ENCODE results near the gene FARP1. TPM values are rescaled to one million over a fixed set of nuclear protein-coding genes. Genes with fewer than 3 reads are reported as not detected.

FARP1 gene
- total and polyA plus RNA-seq, 2 of the 8 experiments (the other 6 are each of a cell fraction or from before 2014, with no cell fraction given): 24.7 to 104 TPM

DNA sequence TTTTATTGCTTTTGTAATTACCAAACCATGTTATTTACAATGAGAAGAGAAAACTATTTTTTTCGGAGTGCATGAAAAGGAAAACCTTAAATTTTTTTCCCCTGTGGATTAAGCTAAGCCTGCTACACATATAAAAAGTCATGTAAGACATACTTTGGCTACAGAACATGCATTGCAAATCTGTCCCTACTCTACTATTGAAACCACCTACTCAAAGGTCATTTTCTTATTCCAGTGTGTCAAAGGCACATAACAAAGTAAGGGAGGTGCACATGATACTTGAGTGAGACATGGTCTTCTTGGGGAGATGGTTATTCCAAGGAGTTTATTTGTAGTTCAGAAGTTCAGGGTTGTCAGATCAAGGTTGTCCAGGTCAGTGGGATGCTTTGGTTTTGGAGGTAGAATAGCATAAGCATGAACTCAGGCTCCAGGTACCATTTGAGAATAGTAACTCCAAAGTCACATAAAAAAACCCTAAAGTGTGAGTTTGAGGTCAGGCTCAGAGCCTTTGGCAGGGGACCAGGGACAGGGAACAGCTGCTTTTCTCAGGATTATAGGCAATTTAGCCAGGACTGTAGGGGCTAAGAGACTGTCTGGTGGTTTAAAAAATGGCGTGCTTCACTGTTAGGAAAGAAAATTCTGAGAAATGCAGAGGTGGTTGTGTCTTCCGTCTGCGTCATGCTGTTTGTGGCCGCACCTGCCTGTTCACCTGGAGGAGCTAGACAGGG, 15.4 kb downstream of the FARP1 start:
- DNase-seq (ENCODE audit: low read depth in 1 of 2, low spot score in 2 of 2) (no peak), FAIRE-seq (no peak)
- H3K9ac ChIP-seq (replicated peaks in 1 of 4; ENCODE audit: extremely low read depth in 1 of 4, low read depth in 3 of 4, low read length in 3 of 4): no peak overlapping the region
- no peak overlapping the region for H3K23ac ChIP-seq (ENCODE audit: insufficient read length)
- no peak overlapping the region for H2BK5ac ChIP-seq (ENCODE audit: low read depth, low read length)
- no peak overlapping the region for H2BK20ac ChIP-seq (ENCODE audit: low read length)
- peaks cover 11% of the 10 kb centered on the region; the same call in 1 of the 2 replicates for H3K79me1 ChIP-seq (ENCODE audit: low read depth, low read length)
- ChIA-PET POLR2A (ENCODE audit: partially characterized antibody) (interaction anchor here (0.6 to 1.2 kb wide), 3 partner anchors 42 to 341 kb away, joined by 3 to 5 read pairs (median 3); no protein-coding TSS in a partner anchor), CTCF (ENCODE audit: partially characterized antibody) (interaction anchor here (0.6 to 1.3 kb wide), 2 partner anchors 10 to 119 kb away, joined by 3 read pairs; no protein-coding TSS in a partner anchor)
- no peak overlapping the region for H4K5ac ChIP-seq (ENCODE audit: insufficient read length, low read depth, low read length)
- H3K4me2 ChIP-seq (ENCODE audit: insufficient read depth in 1 of 2, low read depth in 2 of 2, low read length in 2 of 2): no peak overlapping the region
- peaks cover 0 to 3% (median 2%) of the 10 kb centered on the region in 4 experiments; a peak in 4 of 8 replicates for H3K36me3 ChIP-seq (ENCODE audit: control insufficient read depth in 2 of 4, insufficient read depth in 4 of 4, low read length in 3 of 4)
- H3K79me2 ChIP-seq (ENCODE audit: control insufficient read depth in 1 of 2, insufficient read depth in 2 of 2, low read length in 2 of 2): peaks cover 0 to 78% of the 10 kb centered on the region in 2 experiments; a peak in 3 of 4 replicates
- H4K20me1 ChIP-seq (replicated peaks in 1 of 2; ENCODE audit: control insufficient read depth in 1 of 2, insufficient read depth in 2 of 2, low read length in 2 of 2): peaks cover 0 to 6% of the 10 kb centered on the region in 2 experiments
- H3K18ac ChIP-seq (ENCODE audit: extremely low read depth, low read length): no peak overlapping the region; the same call in 1 of the 2 replicates
- 89% methylated on average over 5 of the region's 5 CpGs; no CpG with 5 or more reads in 1 of the 2 experiments for WGBS, 2 experiments (ENCODE audit: extremely low coverage in 1 of 2, insufficient coverage in 1 of 2, insufficient read length in 1 of 2, insufficient replicate concordance in 2 of 2, low coverage in 1 of 2, low lambda C conversion rate in 2 of 2, missing lambda C conversion rate in 1 of 2)
- no peak overlapping the region for H3K4me3 ChIP-seq (ENCODE audit: extremely low read depth in 1 of 4, insufficient read depth in 2 of 4, low read depth in 3 of 4, low read length in 4 of 4)
- no peak overlapping the region for H2AFZ ChIP-seq (ENCODE audit: low read length)
- no peak overlapping the region for H3K56ac ChIP-seq (replicated peaks; ENCODE audit: insufficient read length, low read depth, low read length)
- H2BK120ac ChIP-seq (replicated peaks; ENCODE audit: low read depth, low read length): no peak overlapping the region
- H3K27ac ChIP-seq (ENCODE audit: low read depth, low read length): no peak overlapping the region
- H3K14ac ChIP-seq (ENCODE audit: insufficient read length): no peak overlapping the region
- H2BK15ac ChIP-seq (ENCODE audit: low read length): no peak overlapping the region
- H2AK5ac ChIP-seq (ENCODE audit: low read depth, low read length): no peak overlapping the region
- H3K27me3 ChIP-seq (replicated peaks in 1 of 4; ENCODE audit: control insufficient read depth in 3 of 4, extremely low read depth in 1 of 4, insufficient read depth in 3 of 4, low read length in 3 of 4): no peaks in the 10 kb centered on the region
- no peak overlapping the region for H4K8ac ChIP-seq (ENCODE audit: extremely low read depth, insufficient read depth, low read length)
- H3K23me2 ChIP-seq (ENCODE audit: low read depth, low read length): no peaks in the 10 kb centered on the region
- H3K4ac ChIP-seq (replicated peaks; ENCODE audit: insufficient read length, low read depth, low read length): no peak overlapping the region
- H4K91ac ChIP-seq (replicated peaks; ENCODE audit: insufficient read length, low read length): no peak overlapping the region
- no peaks in the 10 kb centered on the region for H3K9me3 ChIP-seq (ENCODE audit: insufficient read depth in 2 of 2, low read depth in 1 of 2, low read length in 1 of 2)
- peaks cover 3 to 13% (median 8%) of the 10 kb centered on the region in 4 experiments; a peak in 5 of 7 replicates for H3K4me1 ChIP-seq (replicated peaks in 1 of 4; ENCODE audit: control insufficient read depth in 3 of 4, insufficient read depth in 4 of 4, low read length in 3 of 4)
- no peak overlapping the region for H2BK12ac ChIP-seq (ENCODE audit: low read depth, low read length)
- TF ChIP-seq POU5F1 (IDR thresholded peaks at IDR 0.05; ENCODE audit: low read depth, low read length) (no peak), CTBP2 (IDR thresholded peaks at IDR 0.05; ENCODE audit: borderline replicate concordance, insufficient read depth, insufficient read length, low read length) (no peak), KDM5A (IDR thresholded peaks at IDR 0.05; ENCODE audit: low read length) (no peak), CREB1 (IDR thresholded peaks at IDR 0.05) (no peak), EGR1 (IDR thresholded peaks at IDR 0.05; ENCODE audit: borderline replicate concordance, low read depth, low read length) (no peak), CHD1 (IDR thresholded peaks at IDR 0.05; ENCODE audit: low read depth, low read length) (no peak), SRF (IDR thresholded peaks at IDR 0.05; ENCODE audit: low read depth, low read length) (no peak), TBP (IDR thresholded peaks at IDR 0.05; ENCODE audit: low read depth, low read length) (no peak), SUZ12 (IDR thresholded peaks at IDR 0.05; ENCODE audit: low read length) (no peak)
- TF ChIP-seq, protein P1, sequence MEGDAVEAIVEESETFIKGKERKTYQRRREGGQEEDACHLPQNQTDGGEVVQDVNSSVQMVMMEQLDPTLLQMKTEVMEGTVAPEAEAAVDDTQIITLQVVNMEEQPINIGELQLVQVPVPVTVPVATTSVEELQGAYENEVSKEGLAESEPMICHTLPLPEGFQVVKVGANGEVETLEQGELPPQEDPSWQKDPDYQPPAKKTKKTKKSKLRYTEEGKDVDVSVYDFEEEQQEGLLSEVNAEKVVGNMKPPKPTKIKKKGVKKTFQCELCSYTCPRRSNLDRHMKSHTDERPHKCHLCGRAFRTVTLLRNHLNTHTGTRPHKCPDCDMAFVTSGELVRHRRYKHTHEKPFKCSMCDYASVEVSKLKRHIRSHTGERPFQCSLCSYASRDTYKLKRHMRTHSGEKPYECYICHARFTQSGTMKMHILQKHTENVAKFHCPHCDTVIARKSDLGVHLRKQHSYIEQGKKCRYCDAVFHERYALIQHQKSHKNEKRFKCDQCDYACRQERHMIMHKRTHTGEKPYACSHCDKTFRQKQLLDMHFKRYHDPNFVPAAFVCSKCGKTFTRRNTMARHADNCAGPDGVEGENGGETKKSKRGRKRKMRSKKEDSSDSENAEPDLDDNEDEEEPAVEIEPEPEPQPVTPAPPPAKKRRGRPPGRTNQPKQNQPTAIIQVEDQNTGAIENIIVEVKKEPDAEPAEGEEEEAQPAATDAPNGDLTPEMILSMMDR (IDR thresholded peaks at IDR 0.05; ENCODE audit: control extremely low read depth in 1 of 3, insufficient read depth in 1 of 3, low read depth in 1 of 3, low read length in 3 of 3): no peak

Data from H1 (cell line).